Activated CD8-positive, alpha-beta T cell treated with anti-CD3 and anti-CD28 coated beads for 36 hours (primary cell): ENCODE measurements around the gene LPIN2. TPM values are rescaled to one million over a fixed set of nuclear protein-coding genes. Genes with fewer than 3 reads are reported as not detected.
"Not testable (repeated sequence)": the region's sequence is repeated elsewhere in the genome, so short reads cannot be mapped to it uniquely, and the experiment has no call there.

Experiments
- ATAC-seq: fragments of 200-7000 bp; cut with Tn5 transposase; one replicate; pipeline ENCODE4 v1.10.0; 2021; ENCODE audit warnings: mild to moderate bottlenecking, moderate library complexity
- CTCF ChIA-PET: fragments of 350-600 bp; sonication (Branson Sonifier 250); formaldehyde crosslinking; loops from one replicate; lab custom pipeline; 2021; ENCODE audit warnings: antibody characterized with exemption; lab: Charles Lee
- POLR2A ChIA-PET: fragments of 350-600 bp; sonication (Branson Sonifier 250); formaldehyde crosslinking; loops from one replicate; lab custom pipeline; 2021; ENCODE audit warnings: antibody characterized with exemption; lab: Charles Lee
- DNase-seq: peaks from one replicate; pipeline ENCODE4 v3.0.0-alpha.2; 2020
- H3K27ac Mint-ChIP-seq: one replicate; pipeline ENCODE4 v1.8.0; 2021; ENCODE audit warnings: mild to moderate bottlenecking, mixed read lengths
- H3K27me3 Mint-ChIP-seq: one replicate; pipeline ENCODE4 v1.8.0; 2021; ENCODE audit warnings: mixed read lengths
- H3K36me3 Mint-ChIP-seq: one replicate; pipeline ENCODE4 v1.8.0; 2021; ENCODE audit warnings: low read depth, mixed read lengths
- H3K4me1 Mint-ChIP-seq: one replicate; pipeline ENCODE4 v1.8.0; 2021; ENCODE audit warnings: low read depth, mixed read lengths
- H3K4me3 Mint-ChIP-seq: one replicate; pipeline ENCODE4 v1.8.0; 2021; ENCODE audit warnings: mild to moderate bottlenecking, moderate library complexity, mixed read lengths
- H3K9me3 Mint-ChIP-seq: one replicate; pipeline ENCODE4 v1.8.0; 2021; ENCODE audit warnings: mixed read lengths
- intact Hi-C: fragments of 100-400 bp; cut with micrococcal nuclease; formaldehyde crosslinking; loops from one replicate; pipeline ENCODE4 v1.10.0; 2022
- total RNA-seq, 2 experiments: library from RNA; stranded (reverse); gene quantifications; one replicate each; pipeline ENCODE4 v1.2.3, GENCODE V29; 2021
- TF ChIP-seq, protein P1 (sequence below): fragments of 200-600 bp; IDR thresholded peaks from one replicate; pipeline ENCODE4 v1.8.0; 2022; ENCODE audit warnings: antibody characterized with exemption, mild to moderate bottlenecking

The LPIN2 gene
- total RNA-seq, 2 experiments from 2014 or later, result 95.5 to 95.7 TPM

DNA sequence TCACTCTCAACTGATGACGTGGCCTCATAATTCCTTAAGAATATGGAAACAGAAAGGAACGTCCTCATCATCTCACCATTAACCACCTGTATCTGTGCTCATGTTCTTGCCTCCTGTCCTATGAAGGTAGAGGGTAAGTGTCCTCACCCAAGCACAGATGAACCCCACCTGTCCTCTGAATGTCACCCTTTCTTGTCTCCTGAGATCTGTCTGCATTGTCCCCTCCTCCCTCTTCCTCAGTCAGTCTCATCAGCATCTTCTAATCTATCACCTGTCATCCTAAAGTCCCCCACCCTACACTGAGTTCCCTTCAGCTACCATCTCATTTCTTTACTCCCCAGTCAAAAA, 39.4 kb upstream of the LPIN2 start:
- CTCF ChIA-PET, result interaction anchor here (1.4 to 3.8 kb wide), 2 partner anchors 11 to 59 kb away, joined by 3 to 17 read pairs; no protein-coding TSS in a partner anchor
- DNase-seq (no peak), ATAC-seq (peak; percentile 27)
- Mint-ChIP-seq H3K4me3 (no peak overlapping the region), H3K9me3 (peaks cover 9% of the 10 kb centered on the region), H3K36me3 (peaks cover 5% of the 10 kb centered on the region), H3K4me1 (peaks cover 30% of the 10 kb centered on the region), H3K27me3 (no peaks in the 10 kb centered on the region), H3K27ac (peak overlapping the region; percentile 18)
- intact Hi-C loops, result no loop called here
- POLR2A ChIA-PET, result no interaction called here
- TF ChIP-seq, protein P1, sequence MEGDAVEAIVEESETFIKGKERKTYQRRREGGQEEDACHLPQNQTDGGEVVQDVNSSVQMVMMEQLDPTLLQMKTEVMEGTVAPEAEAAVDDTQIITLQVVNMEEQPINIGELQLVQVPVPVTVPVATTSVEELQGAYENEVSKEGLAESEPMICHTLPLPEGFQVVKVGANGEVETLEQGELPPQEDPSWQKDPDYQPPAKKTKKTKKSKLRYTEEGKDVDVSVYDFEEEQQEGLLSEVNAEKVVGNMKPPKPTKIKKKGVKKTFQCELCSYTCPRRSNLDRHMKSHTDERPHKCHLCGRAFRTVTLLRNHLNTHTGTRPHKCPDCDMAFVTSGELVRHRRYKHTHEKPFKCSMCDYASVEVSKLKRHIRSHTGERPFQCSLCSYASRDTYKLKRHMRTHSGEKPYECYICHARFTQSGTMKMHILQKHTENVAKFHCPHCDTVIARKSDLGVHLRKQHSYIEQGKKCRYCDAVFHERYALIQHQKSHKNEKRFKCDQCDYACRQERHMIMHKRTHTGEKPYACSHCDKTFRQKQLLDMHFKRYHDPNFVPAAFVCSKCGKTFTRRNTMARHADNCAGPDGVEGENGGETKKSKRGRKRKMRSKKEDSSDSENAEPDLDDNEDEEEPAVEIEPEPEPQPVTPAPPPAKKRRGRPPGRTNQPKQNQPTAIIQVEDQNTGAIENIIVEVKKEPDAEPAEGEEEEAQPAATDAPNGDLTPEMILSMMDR, result no peak

DNA sequence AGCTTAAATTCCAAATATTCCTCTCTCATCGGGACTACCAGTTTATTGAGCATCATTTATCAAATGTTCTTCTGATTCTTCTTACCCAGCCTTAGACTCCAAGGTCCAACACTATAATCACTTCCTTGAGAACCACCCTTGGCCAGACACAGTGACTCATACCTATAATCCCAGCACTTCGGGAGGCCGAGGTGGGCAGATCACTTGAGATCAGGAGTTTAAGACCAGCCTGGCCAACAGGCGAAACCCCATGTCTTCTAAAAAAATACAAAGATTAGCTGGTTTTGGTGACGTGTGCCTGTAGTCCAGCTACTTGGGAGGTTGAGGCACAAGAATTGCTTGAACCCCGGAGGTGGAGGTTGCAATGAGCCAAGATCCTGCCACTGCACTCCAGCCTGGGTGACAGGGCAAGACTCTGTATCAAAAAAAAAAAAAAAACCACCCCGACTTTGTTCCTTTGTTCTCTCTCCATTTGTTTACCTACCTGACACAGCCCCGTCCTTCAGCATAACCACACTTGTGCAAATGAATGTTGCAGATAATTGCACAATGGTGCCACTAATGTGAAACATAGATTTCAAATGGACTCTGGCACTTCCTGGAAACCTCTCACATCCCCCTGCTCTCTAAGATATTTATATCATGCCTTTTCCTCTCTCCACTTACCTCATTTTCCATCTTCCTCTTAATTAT, 38.9 kb upstream of the LPIN2 start:
- Mint-ChIP-seq H3K36me3 (peaks cover 5% of the 10 kb centered on the region), H3K27ac (no peak overlapping the region), H3K27me3 (no peaks in the 10 kb centered on the region), H3K4me3 (no peak overlapping the region), H3K9me3 (peaks cover 9% of the 10 kb centered on the region), H3K4me1 (peaks cover 29% of the 10 kb centered on the region)
- ChIA-PET CTCF (interaction anchor here (0.7 to 3.8 kb wide), 2 partner anchors 11 to 194 kb away, joined by 3 to 17 read pairs; no protein-coding TSS in a partner anchor), POLR2A (no interaction called here)
- intact Hi-C loops, result no loop called here
- ATAC-seq (no peak), DNase-seq (no peak)
- TF ChIP-seq, protein P1, result no peak

DNA sequence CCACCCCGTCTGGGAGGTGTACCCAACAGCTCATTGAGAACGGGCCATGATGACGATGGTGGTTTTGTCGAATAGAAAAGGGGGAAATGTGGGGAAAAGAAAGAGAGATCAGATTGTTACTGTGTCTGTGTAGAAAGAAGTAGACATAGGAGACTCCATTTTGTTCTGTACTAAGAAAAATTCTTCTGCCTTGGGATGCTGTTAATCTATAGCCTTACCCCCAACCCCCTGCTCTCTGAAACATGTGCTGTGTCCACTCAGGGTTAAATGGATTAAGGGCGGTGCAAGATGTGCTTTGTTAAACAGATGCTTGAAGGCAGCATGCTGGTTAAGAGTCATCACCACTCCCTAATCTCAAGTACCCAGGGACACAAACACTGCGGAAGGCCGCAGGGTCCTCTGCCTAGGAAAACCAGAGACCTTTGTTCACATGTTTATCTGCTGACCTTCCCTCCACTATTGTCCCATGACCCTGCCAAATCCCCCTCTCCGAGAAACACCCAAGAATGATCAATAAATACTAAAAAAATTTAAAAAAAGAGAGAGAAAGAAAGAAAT, 37.0 kb upstream of the LPIN2 start:
- H3K4me1 Mint-ChIP-seq, result peaks cover 36% of the 10 kb centered on the region
- ChIA-PET POLR2A (interaction anchor here (1.3 kb wide), 1 partner anchor 11 kb away, joined by 3 read pairs; no protein-coding TSS in a partner anchor), CTCF (interaction anchor here (3.8 kb wide), 1 partner anchor 13 kb away, joined by 17 read pairs; no protein-coding TSS in a partner anchor)
- H3K27me3 Mint-ChIP-seq, intact Hi-C loops, H3K9me3 Mint-ChIP-seq, ATAC-seq, H3K4me3 Mint-ChIP-seq, H3K27ac Mint-ChIP-seq, DNase-seq, H3K36me3 Mint-ChIP-seq: not testable (repeated sequence)

DNA sequence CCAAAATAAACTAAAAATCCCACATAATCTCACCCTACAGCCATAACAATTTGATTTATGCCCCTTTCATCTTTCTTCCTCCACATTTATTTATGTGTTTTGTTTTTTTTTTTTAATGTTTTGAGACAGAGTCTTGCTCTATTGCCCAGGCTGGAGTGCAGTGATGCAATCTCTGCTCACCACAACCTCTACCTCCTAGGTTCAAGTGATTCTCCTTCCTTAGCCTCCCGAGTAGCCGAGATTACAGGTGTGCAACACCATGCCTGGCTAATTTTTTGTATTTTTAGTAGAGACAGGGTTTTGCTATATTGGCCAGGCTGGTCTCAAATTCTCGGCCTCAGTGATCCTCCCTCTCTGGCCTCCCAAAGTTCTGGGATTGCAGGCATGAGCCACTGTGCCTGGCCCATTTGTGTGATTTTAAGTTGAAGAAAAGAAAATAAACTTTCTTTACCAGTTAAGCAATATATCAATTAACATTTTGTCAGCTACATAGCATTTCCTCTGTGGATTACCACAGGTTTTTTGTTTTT, 35.9 kb upstream of the LPIN2 start:
- intact Hi-C loops, result no loop called here
- POLR2A ChIA-PET, result no interaction called here
- no peak for ATAC-seq
- Mint-ChIP-seq H3K27ac (no peak overlapping the region), H3K4me3 (no peak overlapping the region), H3K27me3 (no peaks in the 10 kb centered on the region), H3K36me3 (peaks cover 5% of the 10 kb centered on the region), H3K4me1 (peaks cover 33% of the 10 kb centered on the region), H3K9me3 (peaks cover 6% of the 10 kb centered on the region)
- TF ChIP-seq, protein P1, result no peak
- no peak for DNase-seq
- CTCF ChIA-PET, result interaction anchor here (1.1 kb wide), 1 partner anchor 14 kb away, joined by 4 read pairs; no protein-coding TSS in a partner anchor

DNA sequence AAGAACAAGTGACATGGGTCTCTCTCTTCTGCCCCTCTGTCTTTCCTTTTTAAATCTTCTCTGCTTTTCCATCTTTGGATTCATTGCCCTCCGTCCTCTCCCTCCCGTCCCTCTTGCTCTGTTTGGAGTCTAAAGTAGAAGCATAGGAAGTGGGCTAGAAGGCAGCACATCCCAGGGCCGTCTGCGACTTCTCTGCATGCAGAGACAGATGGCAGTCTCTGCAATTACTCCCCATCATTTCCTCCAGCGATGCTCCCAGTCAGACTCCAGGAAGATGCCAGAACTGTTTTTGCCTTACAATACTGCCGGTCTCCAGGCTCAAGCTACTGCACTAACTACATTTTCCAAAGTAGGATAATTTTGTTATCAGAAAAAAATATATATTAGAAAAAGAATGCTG, 35.2 kb upstream of the LPIN2 start:
- TF ChIP-seq, protein P1, result no peak
- Mint-ChIP-seq H3K9me3 (peaks cover 2% of the 10 kb centered on the region), H3K4me1 (peaks cover 29% of the 10 kb centered on the region), H3K36me3 (peaks cover 3% of the 10 kb centered on the region), H3K4me3 (no peak overlapping the region), H3K27ac (no peak overlapping the region), H3K27me3 (no peaks in the 10 kb centered on the region)
- intact Hi-C loops, result no loop called here
- DNase-seq (no peak), ATAC-seq (no peak)
- ChIA-PET POLR2A (no interaction called here), CTCF (interaction anchor here (1.1 kb wide), 1 partner anchor 14 kb away, joined by 4 read pairs; no protein-coding TSS in a partner anchor)
